ENCODE results near the gene NKAPL.

NKAPL gene

DNA sequence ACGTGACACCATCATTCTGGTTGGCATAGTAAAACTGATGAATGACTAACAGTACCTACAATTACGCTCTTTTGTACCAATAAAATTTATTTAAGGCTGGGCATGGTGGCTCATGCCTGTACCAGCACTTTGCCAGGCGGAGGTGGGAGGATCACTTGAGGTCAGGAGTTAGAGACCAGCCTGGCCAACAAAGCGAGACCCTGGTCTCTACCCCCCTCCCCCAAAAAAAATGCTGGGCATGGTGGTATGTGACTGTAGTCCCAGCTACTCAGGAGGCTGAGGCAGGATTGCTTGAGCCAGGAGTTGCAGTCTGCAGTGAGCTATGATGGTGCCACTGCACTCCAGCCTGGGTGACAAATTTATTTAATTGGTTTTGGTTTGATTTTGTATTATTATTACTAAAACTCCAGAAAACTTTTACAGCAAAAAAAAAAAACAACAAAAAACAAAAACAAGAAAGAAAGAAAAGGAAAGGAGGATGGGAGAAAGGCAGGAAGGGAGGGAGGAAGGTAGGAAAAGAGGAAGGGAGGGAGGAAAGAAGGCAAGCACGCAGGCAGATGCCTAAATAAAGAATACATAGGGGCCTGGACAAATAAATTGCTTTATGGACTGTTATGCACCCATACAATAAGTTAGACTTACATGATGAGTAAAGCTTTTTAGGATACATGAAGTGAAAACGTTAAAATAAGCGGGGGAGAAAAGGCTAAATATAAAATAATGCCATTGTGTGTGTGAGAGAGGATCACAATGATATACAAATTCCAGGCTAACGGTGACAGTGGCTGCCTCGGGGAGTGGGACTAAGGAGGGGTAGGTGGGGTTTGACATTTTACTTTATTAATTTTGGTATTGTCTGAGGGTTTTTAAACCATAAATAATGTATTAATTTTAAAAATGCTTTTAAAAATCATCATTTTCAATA is 34.7 kb upstream of the NKAPL start:
- TF ChIP-seq, protein P1, sequence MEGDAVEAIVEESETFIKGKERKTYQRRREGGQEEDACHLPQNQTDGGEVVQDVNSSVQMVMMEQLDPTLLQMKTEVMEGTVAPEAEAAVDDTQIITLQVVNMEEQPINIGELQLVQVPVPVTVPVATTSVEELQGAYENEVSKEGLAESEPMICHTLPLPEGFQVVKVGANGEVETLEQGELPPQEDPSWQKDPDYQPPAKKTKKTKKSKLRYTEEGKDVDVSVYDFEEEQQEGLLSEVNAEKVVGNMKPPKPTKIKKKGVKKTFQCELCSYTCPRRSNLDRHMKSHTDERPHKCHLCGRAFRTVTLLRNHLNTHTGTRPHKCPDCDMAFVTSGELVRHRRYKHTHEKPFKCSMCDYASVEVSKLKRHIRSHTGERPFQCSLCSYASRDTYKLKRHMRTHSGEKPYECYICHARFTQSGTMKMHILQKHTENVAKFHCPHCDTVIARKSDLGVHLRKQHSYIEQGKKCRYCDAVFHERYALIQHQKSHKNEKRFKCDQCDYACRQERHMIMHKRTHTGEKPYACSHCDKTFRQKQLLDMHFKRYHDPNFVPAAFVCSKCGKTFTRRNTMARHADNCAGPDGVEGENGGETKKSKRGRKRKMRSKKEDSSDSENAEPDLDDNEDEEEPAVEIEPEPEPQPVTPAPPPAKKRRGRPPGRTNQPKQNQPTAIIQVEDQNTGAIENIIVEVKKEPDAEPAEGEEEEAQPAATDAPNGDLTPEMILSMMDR (IDR thresholded peaks at IDR 0.05): no peak
- intact Hi-C loops (cut with DNase I; ENCODE audit: low total_unique reads): loop anchor here (10.0 kb wide), 2 partner anchors 100 to 130 kb away; partner anchors contain the start of gene ZSCAN16
- H3K36me3 ChIP-seq: peaks cover 20 to 25% (median 21%) of the 10 kb centered on the region in 3 donors
- peaks cover 0 to 12% (median 7%) of the 10 kb centered on the region in 4 donors for H3K4me1 ChIP-seq
- DNase-seq: no peak
- peaks cover 0 to 3% of the 10 kb centered on the region in 2 donors for H3K27me3 ChIP-seq
- H3K27ac ChIP-seq: peak overlapping the region; percentile 78 to 80
- peak overlapping the region; percentile 69 to 72 for H3K4me3 ChIP-seq
- no peaks in the 10 kb centered on the region for H3K9me3 ChIP-seq

DNA sequence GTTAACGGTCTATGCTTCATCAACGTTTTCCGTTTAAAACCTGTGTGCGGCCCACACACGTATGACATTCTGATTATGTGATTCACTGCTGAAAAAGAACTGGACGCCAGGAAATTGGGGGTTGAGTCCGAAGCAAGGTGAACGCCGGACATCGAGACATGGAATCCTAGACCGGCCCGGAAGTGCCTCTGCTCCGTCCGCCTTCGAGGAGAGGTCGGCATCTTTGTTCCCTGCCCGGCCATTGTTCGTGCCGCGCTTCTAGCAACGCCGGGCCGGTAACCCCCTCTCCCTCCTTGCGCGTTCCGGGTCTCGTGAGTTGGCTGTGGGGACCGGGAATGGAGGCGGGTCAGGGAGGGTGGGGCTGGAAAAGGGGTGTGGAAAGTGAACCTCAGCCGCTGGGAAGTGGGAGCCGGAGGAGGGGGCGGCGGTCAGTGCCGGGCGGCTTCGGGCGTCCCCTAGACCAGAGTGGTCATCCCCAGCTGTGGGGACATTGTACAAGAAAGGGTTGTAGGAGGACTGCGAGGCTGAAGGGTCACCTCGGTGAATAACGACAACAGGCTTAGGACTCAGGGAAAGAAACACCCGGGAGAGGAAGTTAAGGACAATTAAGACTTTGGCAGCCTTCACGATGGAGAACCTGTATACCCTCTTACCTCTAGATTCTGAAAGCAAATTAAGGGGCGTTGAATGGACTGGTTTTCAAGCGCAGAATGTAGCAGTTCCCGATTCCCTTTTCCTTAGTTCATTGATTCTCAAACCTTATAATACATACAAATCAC is 33.9 kb upstream of the NKAPL start, which contains the start of gene ZSCAN9:
Gene ZSCAN9, plus strand, starts transcription at position 220 of the 779 bp plus-strand sequence. CDS start 1,810 bp downstream, outside the sequence.
- Histone ChIP-seq H3K27me3 (peaks cover 0 to 3% of the 10 kb centered on the region in 2 donors), H3K4me3 (peak within 1 kb of the TSS; percentile 69 to 72), H3K9me3 (no peaks in the 10 kb centered on the region), H3K4me1 (peaks cover 0 to 11% (median 7%) of the 10 kb centered on the region in 4 donors), H3K36me3 (peaks cover 28 to 34% (median 29%) of the 10 kb centered on the region in 3 donors), H3K27ac (peak within 1 kb of the TSS; percentile 78 to 80)
- DNase-seq: peak; percentile 88 to 92
- intact Hi-C loops (cut with DNase I; ENCODE audit: low total_unique reads): loop anchor here (10.0 kb wide), 2 partner anchors 100 to 130 kb away; partner anchors contain the start of gene ZSCAN16
- TF ChIP-seq, protein P1 (IDR thresholded peaks at IDR 0.05): no peak

DNA sequence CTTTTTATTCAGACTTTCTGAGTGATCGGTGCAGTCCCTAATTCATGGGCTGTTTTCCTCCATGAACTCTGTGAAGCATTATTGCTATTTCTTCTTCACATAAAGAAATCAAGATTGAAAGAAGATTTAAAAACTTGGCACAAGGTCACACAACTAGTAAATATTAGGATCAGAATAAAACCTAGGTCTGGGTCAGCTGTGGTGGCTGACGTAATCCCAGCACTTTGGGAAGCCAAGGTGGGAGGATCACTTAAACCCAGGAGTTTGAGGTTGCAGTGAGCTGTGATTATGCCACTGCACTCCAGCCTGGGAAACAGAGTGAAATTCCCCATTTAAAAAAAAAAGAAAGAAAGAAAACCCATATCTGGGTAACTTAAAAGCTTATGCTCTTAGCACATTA is 32.6 kb upstream of the NKAPL start:
- intact Hi-C loops (cut with DNase I; ENCODE audit: low total_unique reads): loop anchor here (10.0 kb wide), 2 partner anchors 102 to 128 kb away; partner anchors contain the start of gene ZSCAN16
- no peak overlapping the region for H3K27ac ChIP-seq
- H3K36me3 ChIP-seq: peaks cover 38 to 46% (median 40%) of the 10 kb centered on the region in 3 donors
- peaks cover 0 to 11% (median 7%) of the 10 kb centered on the region in 4 donors for H3K4me1 ChIP-seq
- H3K4me3 ChIP-seq: no peak overlapping the region
- no peak for DNase-seq
- peaks cover 0 to 3% of the 10 kb centered on the region in 2 donors for H3K27me3 ChIP-seq
- TF ChIP-seq, protein P1 (IDR thresholded peaks at IDR 0.05): no peak
- no peaks in the 10 kb centered on the region for H3K9me3 ChIP-seq

DNA sequence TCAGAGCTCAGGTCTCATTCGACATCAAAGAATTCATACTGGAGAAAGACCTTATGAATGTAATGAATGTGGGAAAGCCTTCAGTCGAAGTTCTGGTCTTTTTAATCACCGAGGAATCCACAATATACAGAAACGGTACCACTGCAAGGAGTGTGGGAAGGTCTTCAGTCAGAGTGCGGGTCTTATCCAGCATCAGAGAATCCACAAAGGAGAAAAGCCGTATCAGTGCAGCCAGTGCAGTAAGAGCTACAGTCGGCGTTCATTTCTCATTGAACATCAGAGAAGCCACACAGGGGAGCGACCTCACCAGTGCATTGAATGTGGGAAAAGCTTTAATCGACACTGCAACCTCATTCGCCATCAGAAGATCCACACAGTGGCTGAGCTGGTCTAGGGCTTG is 26.3 kb upstream of the NKAPL start:
- TF ChIP-seq, protein P1 (IDR thresholded peaks at IDR 0.05): no peak

DNA sequence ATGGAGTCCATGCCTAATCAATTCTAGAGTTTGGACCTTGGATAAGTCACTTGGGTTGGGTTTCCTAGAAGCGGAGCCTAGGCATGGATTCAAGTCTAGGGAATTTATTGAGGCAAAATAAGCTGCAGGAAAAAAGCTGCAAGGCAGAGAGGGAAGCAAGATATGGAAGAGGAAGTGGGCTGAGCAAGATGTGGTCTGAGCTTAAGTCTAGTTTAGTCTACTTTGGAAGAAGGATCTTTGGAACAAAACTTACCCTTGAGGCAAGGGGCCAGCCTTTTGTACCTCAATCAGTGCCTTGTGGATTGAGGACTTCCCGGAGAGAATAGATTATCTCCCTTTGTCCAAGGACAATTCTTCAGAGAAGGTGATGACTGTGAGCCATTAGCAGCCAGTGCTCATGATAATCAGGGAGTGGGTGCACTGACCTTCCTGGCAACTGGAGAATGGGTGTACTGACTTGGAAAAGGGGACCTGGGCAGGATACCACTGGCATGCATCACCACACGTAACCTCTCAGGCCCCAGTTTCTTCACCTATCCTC is 23.1 kb upstream of the NKAPL start:
- Histone ChIP-seq H3K4me1 (no peaks in the 10 kb centered on the region), H3K27me3 (no peaks in the 10 kb centered on the region), H3K9me3 (no peaks in the 10 kb centered on the region), H3K36me3 (peaks cover 20 to 35% (median 28%) of the 10 kb centered on the region in 3 donors), H3K27ac (no peak overlapping the region), H3K4me3 (no peak overlapping the region)
- DNase-seq: no peak
- TF ChIP-seq, protein P1 (IDR thresholded peaks at IDR 0.05): no peak
- intact Hi-C loops (cut with DNase I; ENCODE audit: low total_unique reads): no loop called here

More for the DNA sequence above, 26.3 kb upstream of the NKAPL start:
- Histone ChIP-seq H3K9me3 (no peaks in the 10 kb centered on the region), H3K36me3 (peaks cover 52 to 67% (median 52%) of the 10 kb centered on the region in 3 donors), H3K4me1 (no peaks in the 10 kb centered on the region), H3K4me3 (no peak overlapping the region), H3K27me3 (no peaks in the 10 kb centered on the region), H3K27ac (no peak overlapping the region)
- no peak for DNase-seq
- intact Hi-C loops (cut with DNase I; ENCODE audit: low total_unique reads): no loop called here
